AG10803 (cell line): ENCODE measurements around the gene EPS8L3.
"Not testable (repeated sequence)": the region's sequence is repeated elsewhere in the genome, so short reads cannot be mapped to it uniquely, and the experiment has no call there.

Source experiments
- DNase-seq: peaks from one replicate; pipeline ENCODE4 v3.0.0; 2010; ENCODE audit warnings: low read depth
- H3K4me3 ChIP-seq: 2 replicates; pipeline ENCODE4 v1.5.1; 2011; ENCODE audit warnings: mild to moderate bottlenecking, low read length, control low read depth
- TF ChIP-seq, protein P1 (sequence below): conservative IDR thresholded peaks from 2 replicates; pipeline ENCODE4 v1.5.1; 2011; ENCODE audit warnings: mild to moderate bottlenecking, low read length, control low read depth, inconsistent platforms

Gene EPS8L3

DNA sequence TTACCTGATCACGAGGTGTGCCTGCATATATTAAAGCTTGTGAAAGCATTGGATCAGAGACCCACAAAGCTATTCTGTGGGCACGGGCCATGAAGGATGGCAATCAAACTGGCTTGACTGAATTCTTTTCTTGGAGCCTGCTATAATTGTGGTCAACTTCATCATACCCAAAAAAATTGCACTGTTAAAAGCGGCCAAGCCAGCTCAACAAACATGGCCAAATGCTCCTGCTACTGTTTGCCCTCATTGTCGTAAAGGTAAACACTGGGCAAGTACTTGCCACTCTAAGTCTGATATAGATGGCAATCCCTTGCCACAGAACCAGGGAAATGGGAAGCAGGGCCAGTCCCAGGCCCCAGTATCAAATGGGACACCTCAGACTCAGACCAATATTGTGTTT lies 58.3 kb downstream of the EPS8L3 start:
- H3K4me3 ChIP-seq: no peak overlapping the region
- TF ChIP-seq, protein P1, sequence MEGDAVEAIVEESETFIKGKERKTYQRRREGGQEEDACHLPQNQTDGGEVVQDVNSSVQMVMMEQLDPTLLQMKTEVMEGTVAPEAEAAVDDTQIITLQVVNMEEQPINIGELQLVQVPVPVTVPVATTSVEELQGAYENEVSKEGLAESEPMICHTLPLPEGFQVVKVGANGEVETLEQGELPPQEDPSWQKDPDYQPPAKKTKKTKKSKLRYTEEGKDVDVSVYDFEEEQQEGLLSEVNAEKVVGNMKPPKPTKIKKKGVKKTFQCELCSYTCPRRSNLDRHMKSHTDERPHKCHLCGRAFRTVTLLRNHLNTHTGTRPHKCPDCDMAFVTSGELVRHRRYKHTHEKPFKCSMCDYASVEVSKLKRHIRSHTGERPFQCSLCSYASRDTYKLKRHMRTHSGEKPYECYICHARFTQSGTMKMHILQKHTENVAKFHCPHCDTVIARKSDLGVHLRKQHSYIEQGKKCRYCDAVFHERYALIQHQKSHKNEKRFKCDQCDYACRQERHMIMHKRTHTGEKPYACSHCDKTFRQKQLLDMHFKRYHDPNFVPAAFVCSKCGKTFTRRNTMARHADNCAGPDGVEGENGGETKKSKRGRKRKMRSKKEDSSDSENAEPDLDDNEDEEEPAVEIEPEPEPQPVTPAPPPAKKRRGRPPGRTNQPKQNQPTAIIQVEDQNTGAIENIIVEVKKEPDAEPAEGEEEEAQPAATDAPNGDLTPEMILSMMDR: no peak
- DNase-seq: no peak

DNA sequence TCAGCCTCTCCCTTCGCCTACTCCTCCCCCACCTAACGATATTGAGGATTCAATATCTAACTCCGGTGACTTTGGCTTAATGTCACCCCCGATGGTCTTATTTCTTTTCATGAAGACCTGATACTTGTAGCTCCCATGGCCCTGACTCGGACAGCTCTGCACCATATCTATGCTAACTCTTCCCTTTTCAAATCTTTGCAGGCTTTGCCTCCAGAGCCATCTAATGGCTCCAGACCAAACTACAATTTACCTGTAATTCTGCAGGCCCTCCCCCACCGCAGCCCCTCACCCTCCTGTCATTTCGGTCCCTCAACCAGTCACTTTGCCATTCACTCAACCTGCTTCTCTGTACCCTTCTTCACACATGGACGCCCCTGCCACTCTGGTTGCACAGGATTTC lies 59.5 kb downstream of the EPS8L3 start:
- DNase-seq: no peak
- TF ChIP-seq, protein P1: no peak
- H3K4me3 ChIP-seq: no peak overlapping the region

DNA sequence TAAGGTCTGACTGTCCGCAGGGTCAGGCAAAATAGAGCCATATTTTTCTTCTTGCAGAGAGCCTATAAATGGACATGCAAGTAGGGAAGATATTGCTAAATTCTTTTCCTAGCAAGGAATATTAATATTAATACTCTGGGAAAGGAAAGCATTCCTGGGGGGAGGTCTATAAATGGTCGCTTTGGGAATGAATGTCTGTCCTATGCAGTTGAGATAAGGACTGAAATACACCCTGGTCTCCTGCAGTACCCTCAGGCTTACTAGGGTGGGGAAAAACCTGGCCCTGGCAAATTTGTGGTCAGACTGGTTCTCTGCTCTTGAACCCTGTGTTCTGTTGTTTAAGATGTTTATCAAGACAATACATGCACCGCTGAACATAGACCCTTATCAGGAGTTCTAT lies 60.8 kb downstream of the EPS8L3 start:
- not testable (repeated sequence) for DNase-seq, H3K4me3 ChIP-seq
